ENCODE data around the gene TBX4. TPM values are rescaled to one million over a fixed set of nuclear protein-coding genes. Genes with fewer than 3 reads are reported as not detected.

Gene TBX4
- total and polyA plus RNA-seq, 2 experiments from 2014 or later, result 13.9 to 15.4 TPM

- no peaks in the 10 kb centered on the region for H3K27me3 ChIP-seq
- H3K79me2 ChIP-seq, result peaks cover 60% of the 10 kb centered on the region
- no peak for DNase-seq (ENCODE audit: low spot score)
- H3K36me3 ChIP-seq (replicated peaks; ENCODE audit: insufficient read depth, low read depth), result no peaks in the 10 kb centered on the region
- TF ChIP-seq, protein P1, sequence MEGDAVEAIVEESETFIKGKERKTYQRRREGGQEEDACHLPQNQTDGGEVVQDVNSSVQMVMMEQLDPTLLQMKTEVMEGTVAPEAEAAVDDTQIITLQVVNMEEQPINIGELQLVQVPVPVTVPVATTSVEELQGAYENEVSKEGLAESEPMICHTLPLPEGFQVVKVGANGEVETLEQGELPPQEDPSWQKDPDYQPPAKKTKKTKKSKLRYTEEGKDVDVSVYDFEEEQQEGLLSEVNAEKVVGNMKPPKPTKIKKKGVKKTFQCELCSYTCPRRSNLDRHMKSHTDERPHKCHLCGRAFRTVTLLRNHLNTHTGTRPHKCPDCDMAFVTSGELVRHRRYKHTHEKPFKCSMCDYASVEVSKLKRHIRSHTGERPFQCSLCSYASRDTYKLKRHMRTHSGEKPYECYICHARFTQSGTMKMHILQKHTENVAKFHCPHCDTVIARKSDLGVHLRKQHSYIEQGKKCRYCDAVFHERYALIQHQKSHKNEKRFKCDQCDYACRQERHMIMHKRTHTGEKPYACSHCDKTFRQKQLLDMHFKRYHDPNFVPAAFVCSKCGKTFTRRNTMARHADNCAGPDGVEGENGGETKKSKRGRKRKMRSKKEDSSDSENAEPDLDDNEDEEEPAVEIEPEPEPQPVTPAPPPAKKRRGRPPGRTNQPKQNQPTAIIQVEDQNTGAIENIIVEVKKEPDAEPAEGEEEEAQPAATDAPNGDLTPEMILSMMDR (IDR thresholded peaks at IDR 0.05; ENCODE audit: poor library complexity), result no peak
- TF ChIP-seq EZH2 (IDR thresholded peaks at IDR 0.05; ENCODE audit: borderline replicate concordance) (no peak), EZH2phosphoT487 (IDR thresholded peaks at IDR 0.05; ENCODE audit: low read depth, severe bottlenecking, unreplicated experiment) (no peak)
- H3K4me3 ChIP-seq, result no peak overlapping the region
- H3K9me3 ChIP-seq (ENCODE audit: low read depth), result no peaks in the 10 kb centered on the region
- no peak overlapping the region for H2AFZ ChIP-seq
- H3K4me2 ChIP-seq, result no peak overlapping the region
- 73% methylated on average over 8 of the region's 8 CpGs for WGBS (ENCODE audit: low lambda C conversion rate, missing lambda C conversion rate)
- peaks cover 26% of the 10 kb centered on the region for H3K4me1 ChIP-seq (ENCODE audit: insufficient read depth)
- peaks cover 3% of the 10 kb centered on the region for H4K20me1 ChIP-seq (ENCODE audit: insufficient read depth, poor library complexity, severe bottlenecking)
- no peaks in the 10 kb centered on the region for H3K9me2 ChIP-seq (replicated peaks; ENCODE audit: insufficient read depth)
- no peak overlapping the region for H3K27ac ChIP-seq
Observed at GRCh38 chr17:61475726-61476125, 23.5 kb downstream of the TBX4 start.

DNA sequence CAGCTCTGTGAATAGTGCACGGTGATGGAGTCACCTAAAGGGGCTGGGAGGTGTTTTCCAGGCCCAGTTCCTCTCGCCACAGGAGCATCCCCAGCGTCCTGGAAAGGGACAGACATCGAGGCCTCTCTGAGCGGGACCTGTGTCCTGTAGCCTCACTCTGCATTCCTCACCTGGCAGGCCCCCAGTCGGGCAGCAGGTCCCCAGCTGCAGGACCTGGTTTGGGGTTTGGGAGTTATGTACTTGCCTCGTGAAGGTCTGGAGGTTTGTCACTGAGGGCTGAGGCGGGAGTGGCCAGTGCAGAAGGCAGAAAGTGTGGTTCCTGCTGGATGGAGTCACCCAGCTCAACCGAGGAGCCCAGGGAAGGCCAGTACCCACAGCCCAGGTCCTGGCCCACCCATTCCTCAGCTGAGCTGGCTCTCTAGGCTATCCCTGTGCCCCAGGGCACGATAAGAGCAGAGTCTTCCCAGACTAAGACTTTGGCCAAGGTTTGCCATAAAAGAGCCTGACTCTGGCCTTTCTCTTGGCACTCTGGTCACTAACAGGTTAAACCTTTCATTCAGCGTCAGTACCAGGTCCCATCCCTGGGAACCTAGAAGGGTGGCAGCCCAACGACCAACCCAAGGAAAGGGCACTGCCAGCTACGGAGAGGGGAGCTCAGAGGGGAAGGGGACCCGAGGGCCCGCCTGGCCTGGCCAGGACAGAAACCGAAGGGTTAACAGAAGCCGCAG lies 24.4 kb downstream of the TBX4 start:
- H3K36me3 ChIP-seq (replicated peaks; ENCODE audit: insufficient read depth, low read depth), result no peaks in the 10 kb centered on the region
- TF ChIP-seq, protein P1 (IDR thresholded peaks at IDR 0.05; ENCODE audit: poor library complexity), result no peak
- TF ChIP-seq EZH2phosphoT487 (IDR thresholded peaks at IDR 0.05; ENCODE audit: low read depth, severe bottlenecking, unreplicated experiment) (no peak), EZH2 (IDR thresholded peaks at IDR 0.05; ENCODE audit: borderline replicate concordance) (no peak)
- H3K27ac ChIP-seq, result no peak overlapping the region
- no peak overlapping the region for H2AFZ ChIP-seq
- no peaks in the 10 kb centered on the region for H3K9me3 ChIP-seq (ENCODE audit: low read depth)
- WGBS (ENCODE audit: low lambda C conversion rate, missing lambda C conversion rate), result 58% methylated on average over 16 of the region's 17 CpGs
- no peak overlapping the region for H3K4me3 ChIP-seq
- peaks cover 26% of the 10 kb centered on the region for H3K4me1 ChIP-seq (ENCODE audit: insufficient read depth)
- peaks cover 3% of the 10 kb centered on the region for H4K20me1 ChIP-seq (ENCODE audit: insufficient read depth, poor library complexity, severe bottlenecking)
- peaks cover 51% of the 10 kb centered on the region for H3K79me2 ChIP-seq
- H3K27me3 ChIP-seq, result no peaks in the 10 kb centered on the region
- no peaks in the 10 kb centered on the region for H3K9me2 ChIP-seq (replicated peaks; ENCODE audit: insufficient read depth)
- no peak for DNase-seq (ENCODE audit: low spot score)
- H3K4me2 ChIP-seq, result peak overlapping the region; percentile 33

GRCh38 chr17:61477204-61477834 lies 25.1 kb downstream of the TBX4 start:
- peak overlapping the region; percentile 33 for H3K4me2 ChIP-seq

More at GRCh38 chr17:61477204-61477834, 25.1 kb downstream of the TBX4 start:
- Histone ChIP-seq H3K36me3 (replicated peaks; ENCODE audit: insufficient read depth, low read depth) (no peaks in the 10 kb centered on the region), H3K4me3 (no peak overlapping the region), H3K4me1 (ENCODE audit: insufficient read depth) (peaks cover 26% of the 10 kb centered on the region), H3K9me2 (replicated peaks; ENCODE audit: insufficient read depth) (no peaks in the 10 kb centered on the region), H3K79me2 (peaks cover 46% of the 10 kb centered on the region), H3K27me3 (no peaks in the 10 kb centered on the region), H2AFZ (no peak overlapping the region), H3K9me3 (ENCODE audit: low read depth) (no peaks in the 10 kb centered on the region), H3K27ac (no peak overlapping the region), H4K20me1 (ENCODE audit: insufficient read depth, poor library complexity, severe bottlenecking) (peaks cover 3% of the 10 kb centered on the region)
- DNase-seq (ENCODE audit: low spot score), result peak; percentile 33
- WGBS (ENCODE audit: low lambda C conversion rate, missing lambda C conversion rate), result 64% methylated on average over 23 of the region's 23 CpGs
- TF ChIP-seq, protein P1 (IDR thresholded peaks at IDR 0.05; ENCODE audit: poor library complexity), result no peak
- TF ChIP-seq EZH2 (IDR thresholded peaks at IDR 0.05; ENCODE audit: borderline replicate concordance), result no peak
- no peak for TF ChIP-seq EZH2phosphoT487 (IDR thresholded peaks at IDR 0.05; ENCODE audit: low read depth, severe bottlenecking, unreplicated experiment)
